Right ventricle myocardium superior (tissue), 1 donor: ENCODE data around the gene SMYD3. TPM values are rescaled to one million over a fixed set of nuclear protein-coding genes. Genes with fewer than 3 reads are reported as not detected.

Experiments used
- ATAC-seq: fragments of 200-7000 bp; cut with Tn5 transposase; one replicate; pipeline ENCODE4 v1.9.1; 2020; ENCODE audit warnings: mild to moderate bottlenecking; ENCODE audit not compliant: poor library complexity
- DNase-seq: peaks from one replicate; pipeline ENCODE4 v3.0.0-alpha.2; 2020
- intact Hi-C: fragments of 100-400 bp; cut with DNase I; formaldehyde crosslinking; loops from one replicate; pipeline ENCODE4 v1.11.2; 2022
- total RNA-seq: library from RNA; stranded (reverse); fragmentation: NEBNext Ultra II Directional; extraction: Animal tissue kit (Norgen Biotek cat#: 25700); gene quantifications from one replicate; pipeline ENCODE4 v1.2.1, GENCODE V29; 2021
- donor health status: DM: no; HTN: yes; CAD: no; lungs with severe emphysema.

SMYD3 gene
- total RNA-seq, 1 donor from 2014 or later, result 9.4 TPM

DNA sequence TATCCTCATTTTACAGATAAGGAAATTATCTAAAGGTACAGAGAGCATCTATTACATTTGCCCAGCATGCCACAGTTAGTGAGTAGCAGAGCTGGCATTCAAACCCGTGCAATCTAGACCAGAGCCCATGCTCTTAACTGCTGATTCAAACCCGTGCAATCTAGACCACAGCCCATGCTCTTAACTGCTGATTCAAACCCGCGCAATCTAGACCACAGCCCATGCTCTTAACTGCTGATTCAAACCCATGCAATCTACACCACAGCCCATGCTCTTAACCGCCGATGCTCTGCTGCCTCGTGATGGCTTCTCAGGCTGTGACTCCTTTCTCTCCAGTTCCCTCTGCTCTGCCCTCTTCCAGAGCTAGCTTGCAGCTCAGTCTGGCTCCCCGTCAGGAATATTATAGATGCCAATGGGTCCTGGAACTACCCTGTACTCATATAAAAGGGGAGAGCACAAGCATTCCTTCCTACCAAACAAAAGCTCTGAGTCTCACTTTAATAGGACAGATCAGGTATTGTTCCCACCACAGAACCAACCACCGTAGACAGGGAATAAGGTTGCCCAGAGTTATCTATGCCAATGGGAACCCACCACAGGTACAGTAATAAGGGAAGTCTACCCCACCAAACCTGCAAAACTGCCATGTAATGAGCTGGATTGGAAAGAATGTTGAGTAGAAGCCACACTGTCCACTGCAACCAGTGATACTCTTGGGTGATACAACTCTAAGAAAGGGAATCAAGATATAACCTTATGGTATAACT lies 78.4 kb downstream of the SMYD3 start:
- intact Hi-C loops, result no loop called here
- DNase-seq (no peak), ATAC-seq (no peak)

GRCh38 chr1:246427611-246428010 lies 79.5 kb downstream of the SMYD3 start:
- no peak for ATAC-seq
- no peak for DNase-seq
- intact Hi-C loops, result no loop called here

GRCh38 chr1:246425895-246426294 lies 81.2 kb downstream of the SMYD3 start:
- ATAC-seq (no peak), DNase-seq (no peak)
- intact Hi-C loops, result no loop called here

DNA sequence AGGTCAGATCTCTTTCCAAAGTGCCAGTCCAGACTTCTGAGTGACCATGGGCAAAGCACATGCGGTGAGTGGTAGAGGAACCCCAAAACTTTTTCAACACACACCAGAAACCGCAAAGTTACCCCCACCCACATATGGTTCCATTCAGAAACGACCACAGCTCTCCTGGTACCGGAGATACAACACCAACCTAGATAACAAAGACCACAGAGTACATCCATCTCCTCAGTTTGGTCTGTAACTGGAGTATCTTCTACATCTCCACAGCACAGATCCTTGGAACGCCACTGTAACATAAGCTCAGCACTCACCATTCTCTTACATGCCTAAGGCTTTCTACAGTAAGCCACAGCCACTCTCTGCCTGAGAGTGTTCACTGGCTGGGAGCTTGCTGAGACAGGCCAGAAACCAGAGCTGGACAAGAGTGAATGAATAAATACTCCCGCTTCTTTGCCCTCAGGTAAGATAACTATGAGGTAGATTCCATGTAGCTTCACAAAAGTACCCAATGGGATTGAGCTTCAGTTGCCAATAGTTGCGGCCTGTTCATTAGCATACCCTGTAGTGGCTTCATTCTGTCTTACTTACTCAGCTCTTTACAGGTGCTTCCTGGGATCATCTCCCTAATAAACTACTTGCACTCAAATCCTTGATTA lies 81.8 kb downstream of the SMYD3 start:
- intact Hi-C loops, result no loop called here

DNA sequence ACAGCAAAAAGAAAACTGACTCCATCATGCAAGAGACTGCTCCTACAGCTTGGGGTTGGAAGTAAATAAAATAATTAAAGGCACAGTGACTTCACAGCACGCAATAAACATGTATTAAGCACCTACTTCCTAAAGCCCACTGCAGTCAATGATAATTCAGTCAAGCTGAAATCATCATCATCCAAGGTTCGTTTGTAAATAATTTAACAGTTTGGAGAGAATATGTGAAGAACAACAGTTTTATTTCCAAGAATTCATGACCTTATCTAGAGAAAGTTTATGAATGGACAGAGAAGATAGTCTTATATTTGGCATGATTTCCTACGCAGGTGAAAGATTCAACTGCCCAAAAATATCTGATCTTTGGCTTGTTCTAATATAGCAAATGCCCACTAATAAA lies 86.8 kb downstream of the SMYD3 start:
- DNase-seq (no peak), ATAC-seq (no peak)
- intact Hi-C loops, result no loop called here

More for the DNA sequence above, 81.8 kb downstream of the SMYD3 start:
- ATAC-seq, result no peak
- DNase-seq, result no peak

- DNase-seq (no peak), ATAC-seq (peak; percentile 38)
Measured at GRCh38 chr1:246418565-246419312, 88.3 kb downstream of the SMYD3 start.

DNA sequence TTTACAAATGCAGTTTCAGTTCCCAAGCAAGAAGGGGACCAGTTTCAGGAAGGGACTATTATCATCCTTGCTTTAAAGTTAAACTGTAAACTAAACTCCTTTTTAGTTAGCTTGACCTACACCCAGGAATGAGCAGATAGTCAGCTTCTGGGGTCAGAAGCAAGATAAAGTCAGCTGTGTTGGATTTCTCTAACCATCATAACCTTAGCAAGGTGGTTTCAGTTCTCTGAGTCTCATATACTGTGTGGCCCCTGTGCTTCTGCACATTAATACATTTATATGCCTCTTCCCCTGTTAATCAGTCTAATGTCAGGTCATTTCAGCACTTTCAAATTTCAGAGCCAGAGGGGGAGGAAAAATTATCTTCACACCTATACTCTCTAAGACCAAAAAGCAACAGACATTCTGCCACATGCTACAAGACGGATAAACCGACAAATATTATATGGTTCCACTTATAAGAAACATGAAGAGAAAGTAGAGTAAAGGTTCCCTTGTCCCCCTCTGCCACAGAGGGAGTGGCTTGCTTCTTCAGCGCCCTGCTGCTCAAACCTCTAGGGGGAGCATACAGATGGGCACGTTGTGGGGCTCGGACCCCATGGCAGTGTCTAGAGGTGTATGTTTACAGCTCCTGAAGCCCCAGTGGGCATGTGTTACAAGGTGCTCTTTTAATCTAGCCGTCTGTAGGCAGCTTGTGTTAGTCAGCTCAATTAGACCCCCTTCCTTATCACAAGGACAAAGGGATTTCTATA lies 89.1 kb downstream of the SMYD3 start:
- intact Hi-C loops, result no loop called here
- DNase-seq, result no peak
- ATAC-seq, result no peak

More at GRCh38 chr1:246418565-246419312, 88.3 kb downstream of the SMYD3 start:
- intact Hi-C loops, result no loop called here

- DNase-seq (no peak), ATAC-seq (no peak)
- intact Hi-C loops, result no loop called here
Measured at GRCh38 chr1:246417152-246417812, 89.8 kb downstream of the SMYD3 start.

- DNase-seq (no peak), ATAC-seq (no peak)
- intact Hi-C loops, result no loop called here
Measured at GRCh38 chr1:246416261-246416660, 90.8 kb downstream of the SMYD3 start.

DNA sequence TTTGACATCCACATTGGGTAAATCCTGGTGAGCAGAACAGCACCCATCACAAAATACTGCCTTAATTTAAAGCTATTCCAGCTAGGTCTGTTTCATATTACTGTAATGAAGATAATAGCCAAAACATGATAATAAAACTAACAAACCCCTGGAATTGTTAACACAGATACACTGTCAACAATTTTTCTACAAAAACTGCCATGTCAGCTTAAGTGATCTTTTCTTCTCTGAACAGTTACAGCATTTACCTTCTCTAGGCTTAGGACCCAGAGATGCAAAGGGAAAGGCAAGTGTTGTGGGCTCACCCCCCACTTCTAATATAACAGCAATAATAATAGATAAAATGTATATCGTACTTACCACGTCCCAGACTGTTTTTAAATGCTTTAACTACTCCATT lies 92.1 kb downstream of the SMYD3 start:
- DNase-seq (no peak), ATAC-seq (no peak)
- intact Hi-C loops, result no loop called here

GRCh38 chr1:246413430-246413829 lies 93.6 kb downstream of the SMYD3 start:
- intact Hi-C loops, result no loop called here
- DNase-seq (no peak), ATAC-seq (no peak)

DNA sequence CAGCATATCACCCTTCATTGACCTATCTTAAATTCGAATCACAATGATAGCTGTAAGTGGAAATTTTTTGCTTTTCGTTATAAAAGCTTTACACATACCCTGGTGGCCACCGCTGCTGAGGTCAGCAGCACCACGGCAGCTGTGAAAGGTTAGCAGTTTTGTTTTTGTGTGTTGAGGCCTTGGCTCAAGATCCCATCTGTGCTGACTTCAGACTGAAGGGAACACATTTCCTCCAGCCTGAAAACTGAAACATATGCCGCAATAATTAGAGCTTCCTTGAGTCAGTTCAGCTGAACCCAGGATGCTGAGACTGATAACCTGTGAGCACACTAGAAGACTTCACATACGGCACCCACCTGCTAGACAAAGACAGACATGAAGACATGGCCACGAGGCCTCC lies 103.0 kb downstream of the SMYD3 start:
- no peak for DNase-seq
- intact Hi-C loops, result no loop called here
- ATAC-seq, result no peak

GRCh38 chr1:246398126-246398813 lies 108.8 kb downstream of the SMYD3 start:
- intact Hi-C loops, result no loop called here
- DNase-seq (no peak), ATAC-seq (no peak)

- no peak for DNase-seq
- intact Hi-C loops, result no loop called here
- no peak for ATAC-seq
Measured at GRCh38 chr1:246397046-246397445, 110.0 kb downstream of the SMYD3 start.

- ATAC-seq (no peak), DNase-seq (no peak)
- intact Hi-C loops, result no loop called here
Measured at GRCh38 chr1:246396322-246396721, 110.8 kb downstream of the SMYD3 start.

- DNase-seq (no peak), ATAC-seq (no peak)
- intact Hi-C loops, result no loop called here
Measured at GRCh38 chr1:246394121-246394520, 113.0 kb downstream of the SMYD3 start.

DNA sequence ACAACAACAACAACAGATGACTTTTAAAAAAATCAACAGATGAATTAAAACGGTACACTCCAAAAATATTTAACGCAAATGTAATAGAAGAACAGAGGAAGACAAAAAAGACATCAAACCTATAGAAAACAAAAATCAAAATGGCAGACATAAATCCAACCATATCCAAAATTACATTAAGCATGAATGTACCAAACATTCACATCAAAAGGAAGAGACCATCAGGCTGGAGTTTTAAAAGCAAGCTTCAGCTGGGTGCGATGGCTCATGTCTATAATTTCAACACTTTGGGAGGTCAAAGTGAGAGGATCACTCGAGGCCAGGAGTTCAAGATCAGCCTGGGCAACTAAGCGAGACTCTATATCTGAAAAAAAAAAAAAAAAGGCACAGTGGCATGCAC lies 116.2 kb downstream of the SMYD3 start:
- ATAC-seq (no peak), DNase-seq (no peak)
- intact Hi-C loops, result no loop called here

DNA sequence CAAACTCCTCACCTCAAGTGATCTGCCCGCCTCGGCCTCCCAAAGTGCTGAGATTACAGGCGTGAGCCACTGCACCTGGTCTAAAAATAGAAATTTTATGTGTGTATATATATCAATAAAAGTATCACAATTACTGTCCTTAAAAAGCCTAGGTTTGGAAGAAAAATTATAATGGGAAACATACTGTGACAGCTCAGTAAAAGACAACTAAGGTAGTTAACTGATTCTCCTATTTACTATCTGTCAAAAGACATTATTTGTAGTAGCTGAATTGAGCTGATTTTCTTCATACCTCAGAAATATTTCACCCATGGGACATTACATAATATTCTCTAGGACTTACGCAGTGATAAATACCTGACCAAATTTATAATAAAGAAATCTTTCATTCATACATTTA lies 122.5 kb downstream of the SMYD3 start:
- intact Hi-C loops, result no loop called here
- DNase-seq (no peak), ATAC-seq (no peak)
